HepG2 (cell line): ENCODE measurements around the gene CYB5B. TPM values are rescaled to one million over a fixed set of nuclear protein-coding genes. Genes with fewer than 3 reads are reported as not detected.

ENCODE experiments used
- ARNT ChIP-seq: fragments of 450-650 bp; IDR thresholded peaks from 2 replicates; pipeline ENCODE4 v1.6.1; 2017
- ETV5 ChIP-seq: IDR thresholded peaks from 2 replicates; pipeline ENCODE4 v1.6.1; 2018; ENCODE audit warnings: missing biosample characterization, missing genetic modification reagents, inconsistent platforms, borderline replicate concordance
- MEIS2 ChIP-seq: sonication (generic); formaldehyde crosslinking; IDR thresholded peaks from 2 replicates; pipeline ENCODE4 v1.9.0; 2021; ENCODE audit warnings: mild to moderate bottlenecking, missing genetic modification reagents
- MXD1 ChIP-seq: sonication (generic); formaldehyde crosslinking; IDR thresholded peaks from 2 replicates; pipeline ENCODE4 v1.4.0; 2020; ENCODE audit warnings: mild to moderate bottlenecking, missing genetic modification reagents
- RBM39 ChIP-seq: fragments of 200-400 bp; formaldehyde crosslinking; IDR thresholded peaks from one replicate; pipeline ENCODE4 v1.6.1; 2018; ENCODE audit warnings: antibody characterized with exemption, mild to moderate bottlenecking, low read depth, low read length; ENCODE audit not compliant: poor library complexity, severe bottlenecking
- SOX5 ChIP-seq: IDR thresholded peaks from 2 replicates; pipeline ENCODE4 v1.6.1; 2016; ENCODE audit warnings: borderline replicate concordance
- SP140L ChIP-seq: sonication (generic); formaldehyde crosslinking; IDR thresholded peaks from 2 replicates; pipeline ENCODE4 v1.4.0; 2020; ENCODE audit warnings: missing genetic modification reagents, borderline replicate concordance
- YEATS2 ChIP-seq: sonication (generic); formaldehyde crosslinking; IDR thresholded peaks from 2 replicates; pipeline ENCODE4 v1.4.0; 2020; ENCODE audit warnings: missing genetic modification reagents, borderline replicate concordance
- ZNF124 ChIP-seq: sonication (generic); formaldehyde crosslinking; IDR thresholded peaks from 2 replicates; pipeline ENCODE4 v1.4.0; 2020; ENCODE audit warnings: missing genetic modification reagents
- ZNF207 ChIP-seq: fragments of 450-650 bp; IDR thresholded peaks from 2 replicates; pipeline ENCODE4 v1.6.1; 2016; ENCODE audit warnings: antibody characterized with exemption, borderline replicate concordance
- ZNF225 ChIP-seq: sonication (generic); formaldehyde crosslinking; IDR thresholded peaks from 2 replicates; pipeline ENCODE4 v1.4.0; 2020; ENCODE audit warnings: mild to moderate bottlenecking, missing genetic modification reagents
- ZNF251 ChIP-seq: sonication (generic); formaldehyde crosslinking; IDR thresholded peaks from 2 replicates; pipeline ENCODE4 v1.9.0; 2021; ENCODE audit warnings: mild to moderate bottlenecking, missing genetic modification reagents
- ZNF275 ChIP-seq: sonication (generic); formaldehyde crosslinking; IDR thresholded peaks from 2 replicates; pipeline ENCODE4 v1.8.0; 2022; ENCODE audit warnings: missing genetic modification reagents, mild to moderate bottlenecking, inconsistent platforms, borderline replicate concordance
- ZNF44 ChIP-seq: sonication (generic); formaldehyde crosslinking; IDR thresholded peaks from 2 replicates; pipeline ENCODE4 v1.5.1; 2020; ENCODE audit warnings: mild to moderate bottlenecking, missing genetic modification reagents
- ZNF512B ChIP-seq: sonication (generic); formaldehyde crosslinking; IDR thresholded peaks from 2 replicates; pipeline ENCODE4 v1.5.1; 2020; ENCODE audit warnings: missing genetic modification reagents, mild to moderate bottlenecking, borderline replicate concordance
- ZNF556 ChIP-seq: sonication (generic); formaldehyde crosslinking; IDR thresholded peaks from 2 replicates; pipeline ENCODE4 v1.4.0; 2020; ENCODE audit warnings: mild to moderate bottlenecking, missing genetic modification reagents, borderline replicate concordance
- ZNF616 ChIP-seq: sonication (generic); formaldehyde crosslinking; IDR thresholded peaks from 2 replicates; pipeline ENCODE4 v1.5.0; 2020; ENCODE audit warnings: low read depth, mild to moderate bottlenecking, missing genetic modification reagents
- ZNF768 ChIP-seq: sonication (generic); formaldehyde crosslinking; IDR thresholded peaks from 2 replicates; pipeline ENCODE4 v1.4.0; 2020; ENCODE audit warnings: missing genetic modification reagents
- polyA plus RNA-seq, 8 experiments: library from polyadenylated mRNA; depleted of rRNA in 3 of 8; stranded (reverse) in 7 of 8; unstranded in 1 of 8; fragments of >200 nt; fragmentation: Illumina TruSeq in 4 of 8; extraction: Trizol in 4 of 8; gene quantifications; 2 replicates each; pipeline versions ENCODE4 v1.2.1 to v1.2.3, GENCODE V29; 2011 to 2016; ENCODE audit warnings: low read depth in 4 of 8, missing spikeins in 1 of 8, mixed read lengths in 1 of 8; ENCODE audit not compliant: insufficient read depth in 1 of 8
- total RNA-seq, 5 experiments: library from RNA; depleted of rRNA; stranded (reverse); fragments of >200 nt; fragmentation: Illumina TruSeq; extraction: Trizol; gene quantifications; 2 replicates each; pipeline ENCODE4 v1.2.3, GENCODE V29; 2016; ENCODE audit warnings: low read depth in 1 of 5
- TF ChIP-seq, protein P1 (sequence below): sonication (generic); formaldehyde crosslinking; IDR thresholded peaks from 2 replicates; pipeline ENCODE4 v1.5.0; 2020; ENCODE audit warnings: mild to moderate bottlenecking, missing genetic modification reagents, borderline replicate concordance
- TF ChIP-seq, protein P2 (sequence below), 2 experiments: sonication (generic) in 1 of 2; formaldehyde crosslinking in 1 of 2; IDR thresholded peaks; 2 replicates each; pipeline versions ENCODE4 v1.5.1 to v1.6.1; 2011 to 2020; ENCODE audit warnings: borderline replicate concordance in 1 of 2, low read depth in 1 of 2, low read length in 1 of 2, mild to moderate bottlenecking in 1 of 2, missing genetic modification reagents in 1 of 2, moderate library complexity in 1 of 2

CYB5B gene
- total and polyA plus RNA-seq, 2 of the 13 experiments (the other 11 are each of a cell fraction or from before 2014, with no cell fraction given) = 234 to 432 TPM

DNA sequence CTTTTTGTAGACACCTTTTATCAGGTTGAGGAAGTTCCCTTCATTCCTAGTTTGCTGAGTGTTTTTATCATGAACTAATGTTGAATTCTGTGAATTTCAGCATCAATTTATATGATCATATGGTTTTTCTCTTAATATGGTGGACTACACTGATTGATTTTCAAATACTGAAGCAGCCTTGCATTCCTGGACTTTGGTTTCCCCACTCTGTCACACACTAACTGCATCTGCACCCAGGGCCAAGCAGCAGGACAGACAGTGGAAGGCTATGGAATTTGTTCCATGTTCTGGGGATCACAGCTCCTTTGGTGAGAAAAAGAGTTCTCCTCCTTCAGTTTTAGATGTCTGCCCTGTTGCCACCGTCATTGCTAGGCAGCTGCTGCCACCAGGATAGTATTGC lies 46.4 kb upstream of the CYB5B start (continued):
- TF ChIP-seq, protein P1, sequence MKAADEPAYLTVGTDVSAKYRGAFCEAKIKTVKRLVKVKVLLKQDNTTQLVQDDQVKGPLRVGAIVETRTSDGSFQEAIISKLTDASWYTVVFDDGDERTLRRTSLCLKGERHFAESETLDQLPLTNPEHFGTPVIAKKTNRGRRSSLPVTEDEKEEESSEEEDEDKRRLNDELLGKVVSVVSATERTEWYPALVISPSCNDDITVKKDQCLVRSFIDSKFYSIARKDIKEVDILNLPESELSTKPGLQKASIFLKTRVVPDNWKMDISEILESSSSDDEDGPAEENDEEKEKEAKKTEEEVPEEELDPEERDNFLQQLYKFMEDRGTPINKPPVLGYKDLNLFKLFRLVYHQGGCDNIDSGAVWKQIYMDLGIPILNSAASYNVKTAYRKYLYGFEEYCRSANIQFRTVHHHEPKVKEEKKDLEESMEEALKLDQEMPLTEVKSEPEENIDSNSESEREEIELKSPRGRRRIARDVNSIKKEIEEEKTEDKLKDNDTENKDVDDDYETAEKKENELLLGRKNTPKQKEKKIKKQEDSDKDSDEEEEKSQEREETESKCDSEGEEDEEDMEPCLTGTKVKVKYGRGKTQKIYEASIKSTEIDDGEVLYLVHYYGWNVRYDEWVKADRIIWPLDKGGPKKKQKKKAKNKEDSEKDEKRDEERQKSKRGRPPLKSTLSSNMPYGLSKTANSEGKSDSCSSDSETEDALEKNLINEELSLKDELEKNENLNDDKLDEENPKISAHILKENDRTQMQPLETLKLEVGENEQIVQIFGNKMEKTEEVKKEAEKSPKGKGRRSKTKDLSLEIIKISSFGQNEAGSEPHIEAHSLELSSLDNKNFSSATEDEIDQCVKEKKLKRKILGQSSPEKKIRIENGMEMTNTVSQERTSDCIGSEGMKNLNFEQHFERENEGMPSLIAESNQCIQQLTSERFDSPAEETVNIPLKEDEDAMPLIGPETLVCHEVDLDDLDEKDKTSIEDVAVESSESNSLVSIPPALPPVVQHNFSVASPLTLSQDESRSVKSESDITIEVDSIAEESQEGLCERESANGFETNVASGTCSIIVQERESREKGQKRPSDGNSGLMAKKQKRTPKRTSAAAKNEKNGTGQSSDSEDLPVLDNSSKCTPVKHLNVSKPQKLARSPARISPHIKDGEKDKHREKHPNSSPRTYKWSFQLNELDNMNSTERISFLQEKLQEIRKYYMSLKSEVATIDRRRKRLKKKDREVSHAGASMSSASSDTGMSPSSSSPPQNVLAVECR = no peak
- TF ChIP-seq ZNF251 (CRISPR knock-in tag) (no peak), ARNT (no peak), ZNF616 (CRISPR knock-in tag) (no peak), ZNF207 (no peak), ZNF275 (CRISPR knock-in tag) (no peak), ZNF556 (CRISPR knock-in tag) (no peak), SP140L (CRISPR knock-in tag) (no peak), MXD1 (CRISPR knock-in tag) (no peak), ZNF44 (CRISPR knock-in tag) (no peak), ZNF512B (no peak), ZNF124 (CRISPR knock-in tag) (no peak), ZNF225 (CRISPR knock-in tag) (no peak), ETV5 (CRISPR knock-in tag) (no peak), MEIS2 (CRISPR knock-in tag) (no peak), SOX5 (no peak), YEATS2 (CRISPR knock-in tag) (no peak), RBM39 (no peak), ZNF768 (CRISPR knock-in tag) (no peak)
- TF ChIP-seq, protein P2, sequence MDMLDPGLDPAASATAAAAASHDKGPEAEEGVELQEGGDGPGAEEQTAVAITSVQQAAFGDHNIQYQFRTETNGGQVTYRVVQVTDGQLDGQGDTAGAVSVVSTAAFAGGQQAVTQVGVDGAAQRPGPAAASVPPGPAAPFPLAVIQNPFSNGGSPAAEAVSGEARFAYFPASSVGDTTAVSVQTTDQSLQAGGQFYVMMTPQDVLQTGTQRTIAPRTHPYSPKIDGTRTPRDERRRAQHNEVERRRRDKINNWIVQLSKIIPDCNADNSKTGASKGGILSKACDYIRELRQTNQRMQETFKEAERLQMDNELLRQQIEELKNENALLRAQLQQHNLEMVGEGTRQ (IDR thresholded peaks at IDR 0.05; ENCODE audit: low read depth, low read length) = no peak
- TF ChIP-seq, protein P2 (CRISPR knock-in tag; IDR thresholded peaks at IDR 0.05; ENCODE audit: borderline replicate concordance) = no peak
